Fibroblast of lung (primary cell): Measurements from ENCODE around the gene GHR.

Experiments
- EZH2 ChIP-seq: IDR thresholded peaks from 2 replicates; pipeline ENCODE4 v1.5.1; 2012; ENCODE audit warnings: low read length, control low read depth, mild to moderate bottlenecking; ENCODE audit errors: missing control alignments
- TF ChIP-seq, protein P1 (sequence below), 2 donors: IDR thresholded peaks in 1 of 2; conservative IDR thresholded peaks in 1 of 2; 1 replicate in 1 of 2; 2 replicates in 1 of 2; pipeline ENCODE4 v1.5.1; 2011 to 2012; ENCODE audit warnings: low read length in 2 of 2, control low read depth in 1 of 2, inconsistent platforms in 1 of 2, low read depth in 1 of 2, mild to moderate bottlenecking in 1 of 2

DNA sequence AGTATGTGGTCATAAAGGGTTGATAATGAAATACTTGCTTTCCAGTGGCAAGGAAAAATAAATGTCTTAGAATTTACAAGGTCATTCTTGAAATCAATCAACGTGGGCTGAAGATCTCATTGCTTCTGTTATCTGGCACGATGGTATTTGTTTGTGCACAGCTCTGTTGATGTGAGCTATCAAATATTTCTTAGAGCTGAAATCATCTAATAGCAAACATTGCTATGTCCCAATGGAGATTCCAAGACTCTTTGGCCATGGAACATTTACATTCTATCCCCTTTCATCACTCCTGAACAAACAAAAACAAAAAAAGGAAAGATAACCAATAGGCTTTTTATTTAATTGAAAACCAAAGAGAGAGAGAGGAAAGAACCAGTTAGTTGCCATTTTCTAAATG, 221.9 kb downstream of the GHR start:
- TF ChIP-seq, protein P1, sequence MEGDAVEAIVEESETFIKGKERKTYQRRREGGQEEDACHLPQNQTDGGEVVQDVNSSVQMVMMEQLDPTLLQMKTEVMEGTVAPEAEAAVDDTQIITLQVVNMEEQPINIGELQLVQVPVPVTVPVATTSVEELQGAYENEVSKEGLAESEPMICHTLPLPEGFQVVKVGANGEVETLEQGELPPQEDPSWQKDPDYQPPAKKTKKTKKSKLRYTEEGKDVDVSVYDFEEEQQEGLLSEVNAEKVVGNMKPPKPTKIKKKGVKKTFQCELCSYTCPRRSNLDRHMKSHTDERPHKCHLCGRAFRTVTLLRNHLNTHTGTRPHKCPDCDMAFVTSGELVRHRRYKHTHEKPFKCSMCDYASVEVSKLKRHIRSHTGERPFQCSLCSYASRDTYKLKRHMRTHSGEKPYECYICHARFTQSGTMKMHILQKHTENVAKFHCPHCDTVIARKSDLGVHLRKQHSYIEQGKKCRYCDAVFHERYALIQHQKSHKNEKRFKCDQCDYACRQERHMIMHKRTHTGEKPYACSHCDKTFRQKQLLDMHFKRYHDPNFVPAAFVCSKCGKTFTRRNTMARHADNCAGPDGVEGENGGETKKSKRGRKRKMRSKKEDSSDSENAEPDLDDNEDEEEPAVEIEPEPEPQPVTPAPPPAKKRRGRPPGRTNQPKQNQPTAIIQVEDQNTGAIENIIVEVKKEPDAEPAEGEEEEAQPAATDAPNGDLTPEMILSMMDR (conservative IDR thresholded peaks at IDR 0.05 in 1 of 2, IDR thresholded peaks at IDR 0.05 in 1 of 2; ENCODE audit: low read depth in 1 of 2, low read length in 2 of 2): no peak
- TF ChIP-seq EZH2: no peak
